ENCODE results near the gene CRIP2.
A peak's percentile ranks its signal among the peaks of the same experiment; 100 is the strongest.

CRIP2 gene

DNA sequence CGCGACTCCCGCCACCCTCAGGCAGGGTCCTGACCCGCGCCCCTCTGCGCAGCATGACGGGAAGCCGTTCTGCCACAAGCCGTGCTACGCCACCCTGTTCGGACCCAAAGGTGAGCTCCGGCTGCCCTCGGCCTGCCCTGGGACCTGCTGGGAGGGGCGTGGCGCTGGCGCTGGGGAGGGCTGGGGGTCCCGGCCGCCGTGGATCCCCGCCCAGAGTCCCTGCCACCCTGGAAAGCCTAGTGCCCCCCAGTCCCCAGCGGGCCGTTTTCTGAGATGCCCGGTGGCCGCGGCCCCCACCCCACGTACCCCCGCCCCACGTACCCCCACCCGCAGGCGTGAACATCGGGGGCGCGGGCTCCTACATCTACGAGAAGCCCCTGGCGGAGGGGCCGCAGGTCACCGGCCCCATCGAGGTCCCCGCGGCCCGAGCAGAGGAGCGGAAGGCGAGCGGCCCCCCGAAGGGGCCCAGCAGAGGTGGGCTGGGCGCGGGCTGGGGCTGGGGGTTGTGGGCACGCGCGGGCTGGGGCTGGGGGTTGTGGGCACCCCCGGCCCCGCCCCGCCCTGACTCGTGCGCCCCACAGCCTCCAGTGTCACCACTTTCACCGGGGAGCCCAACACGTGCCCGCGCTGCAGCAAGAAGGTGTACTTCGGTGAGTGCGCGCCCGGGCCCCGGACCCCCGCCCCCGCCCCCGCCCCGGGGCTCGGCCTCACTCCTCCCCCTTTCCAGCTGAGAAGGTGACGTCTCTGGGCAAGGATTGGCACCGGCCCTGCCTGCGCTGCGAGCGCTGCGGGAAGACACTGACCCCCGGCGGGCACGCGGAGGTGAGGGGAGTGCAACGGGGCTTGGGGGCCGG, 4.0 kb downstream of the CRIP2 start:
- Mint-ChIP-seq H3K4me1 (peaks cover 39% of the 10 kb centered on the region), H3K27me3 (no peaks in the 10 kb centered on the region), H3K4me3 (no peak overlapping the region), H3K27ac (ENCODE audit: low read depth) (peak overlapping the region; percentile 95), H3K9me3 (no peaks in the 10 kb centered on the region), H3K36me3 (ENCODE audit: insufficient read depth) (peaks cover 36% of the 10 kb centered on the region)
- DNase-seq (ENCODE audit: low spot score in 2 of 2) (no peak), ATAC-seq (replicated peaks; ENCODE audit: extremely low read depth, poor library complexity, severe bottlenecking) (no peak)

DNA sequence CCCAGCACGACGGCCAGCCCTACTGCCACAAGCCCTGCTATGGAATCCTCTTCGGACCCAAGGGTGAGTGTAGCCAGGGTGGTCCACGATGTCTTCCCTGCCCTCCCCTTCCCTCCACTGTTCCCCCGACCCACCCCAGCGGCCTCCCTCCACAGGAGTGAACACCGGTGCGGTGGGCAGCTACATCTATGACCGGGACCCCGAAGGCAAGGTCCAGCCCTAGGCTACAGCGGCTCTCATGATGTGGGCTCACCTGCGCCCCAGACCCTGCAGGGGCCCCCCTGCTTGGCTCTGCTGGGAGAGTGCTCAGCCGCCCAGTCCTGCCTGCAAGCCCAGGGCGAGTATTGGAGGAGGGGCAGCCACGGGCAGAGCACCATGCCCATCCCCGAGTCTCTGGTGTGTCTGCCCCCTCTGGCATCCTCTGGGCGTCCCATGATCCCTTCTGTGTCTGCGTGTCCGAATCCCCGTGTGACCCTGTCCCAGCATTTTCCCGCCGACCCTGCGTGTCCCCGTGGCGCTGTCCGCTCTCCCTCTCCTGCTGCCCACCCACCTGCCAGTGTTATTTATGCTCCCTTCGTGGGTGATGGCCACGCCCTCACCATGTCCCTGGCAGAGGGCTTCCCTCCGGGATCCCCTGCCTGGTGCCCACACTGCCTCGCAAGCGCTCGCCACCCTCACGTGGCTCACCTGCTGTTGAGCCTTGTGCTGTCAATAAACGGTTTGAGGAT, 5.0 kb downstream of the CRIP2 start:
- Mint-ChIP-seq H3K36me3 (ENCODE audit: insufficient read depth) (peaks cover 36% of the 10 kb centered on the region), H3K27ac (ENCODE audit: low read depth) (peak overlapping the region; percentile 95), H3K4me3 (peak overlapping the region; percentile 77), H3K9me3 (no peaks in the 10 kb centered on the region), H3K27me3 (no peaks in the 10 kb centered on the region), H3K4me1 (peaks cover 45% of the 10 kb centered on the region)
- no peak for ATAC-seq (replicated peaks; ENCODE audit: extremely low read depth, poor library complexity, severe bottlenecking)
- DNase-seq (ENCODE audit: low spot score in 2 of 2): no peak

GRCh38 chr14:105480199-105480746, 5.7 kb downstream of the CRIP2 start:
- DNase-seq (ENCODE audit: low spot score in 2 of 2) (no peak), ATAC-seq (replicated peaks; ENCODE audit: extremely low read depth, poor library complexity, severe bottlenecking) (no peak)
- no peaks in the 10 kb centered on the region for H3K9me3 Mint-ChIP-seq
- H3K36me3 Mint-ChIP-seq (ENCODE audit: insufficient read depth): peaks cover 40% of the 10 kb centered on the region
- H3K27me3 Mint-ChIP-seq: no peaks in the 10 kb centered on the region
- H3K4me3 Mint-ChIP-seq: peak overlapping the region; percentile 77
- peak overlapping the region; percentile 95 for H3K27ac Mint-ChIP-seq (ENCODE audit: low read depth)
- peaks cover 50% of the 10 kb centered on the region for H3K4me1 Mint-ChIP-seq

DNA sequence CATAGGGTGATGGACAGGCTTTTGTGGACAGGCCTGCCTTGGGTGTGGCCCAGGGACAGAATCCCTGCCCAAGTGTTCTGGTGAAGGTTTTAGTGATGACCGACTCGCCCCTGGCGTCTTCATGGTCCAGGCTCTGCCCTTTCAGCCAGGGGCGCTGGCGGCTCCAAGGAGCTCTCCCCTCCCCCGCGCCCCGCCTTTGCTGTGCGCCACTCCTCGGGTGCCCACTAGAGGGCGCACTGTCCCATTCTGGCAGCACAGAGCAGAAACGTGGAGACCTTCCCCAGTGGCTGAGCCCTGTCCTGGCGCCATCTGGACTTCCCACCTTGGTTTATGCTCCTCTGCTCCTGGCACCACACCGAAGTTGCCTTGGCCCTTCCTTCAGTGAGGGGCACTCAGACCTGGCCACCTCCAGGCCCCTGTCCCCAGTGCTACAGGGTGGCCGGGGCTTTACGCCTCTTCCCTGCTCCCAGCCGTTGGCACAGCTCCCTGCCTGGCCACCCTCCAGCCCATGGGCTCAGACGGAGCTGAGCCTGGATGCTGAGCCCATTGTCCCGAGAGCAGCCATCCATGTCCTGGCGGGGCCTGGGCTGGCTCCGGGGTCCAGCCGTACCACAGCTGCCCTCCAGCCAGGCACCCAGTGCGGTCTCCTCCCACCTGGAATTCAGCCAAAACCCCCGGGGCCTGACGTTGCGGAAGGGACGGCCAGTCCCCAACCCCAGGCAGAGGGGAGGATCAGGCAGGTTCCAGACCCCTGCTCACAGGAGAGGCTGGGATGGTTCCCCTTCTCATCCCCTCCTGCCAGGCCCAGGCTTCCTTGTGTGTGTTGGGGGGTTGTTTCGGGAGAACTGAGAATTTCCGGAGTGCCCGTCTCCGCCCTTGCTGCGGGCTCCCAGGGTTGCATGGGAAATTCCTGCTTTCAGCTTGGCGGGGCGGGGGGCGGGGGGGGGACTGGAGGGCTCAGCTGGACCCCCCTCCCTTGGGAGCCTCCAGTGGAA, 6.5 kb downstream of the CRIP2 start:
- DNase-seq (ENCODE audit: low spot score in 2 of 2) (peak; percentile 89 to 94), ATAC-seq (replicated peaks; ENCODE audit: extremely low read depth, poor library complexity, severe bottlenecking) (peak; percentile 42)
- Mint-ChIP-seq H3K27ac (ENCODE audit: low read depth) (peak overlapping the region; percentile 95), H3K4me3 (peak overlapping the region; percentile 77), H3K27me3 (no peaks in the 10 kb centered on the region), H3K36me3 (ENCODE audit: insufficient read depth) (peaks cover 47% of the 10 kb centered on the region), H3K9me3 (no peaks in the 10 kb centered on the region), H3K4me1 (peaks cover 58% of the 10 kb centered on the region)

GRCh38 chr14:105481886-105482457, 7.4 kb downstream of the CRIP2 start:
- peak overlapping the region; percentile 77 for H3K4me3 Mint-ChIP-seq
- H3K4me1 Mint-ChIP-seq: peaks cover 58% of the 10 kb centered on the region
- H3K27ac Mint-ChIP-seq (ENCODE audit: low read depth): peak overlapping the region; percentile 95
- H3K9me3 Mint-ChIP-seq: no peaks in the 10 kb centered on the region
- H3K36me3 Mint-ChIP-seq (ENCODE audit: insufficient read depth): peaks cover 54% of the 10 kb centered on the region
- no peaks in the 10 kb centered on the region for H3K27me3 Mint-ChIP-seq
- ATAC-seq (replicated peaks; ENCODE audit: extremely low read depth, poor library complexity, severe bottlenecking) (peak; percentile 67), DNase-seq (ENCODE audit: low spot score in 2 of 2) (peak; percentile 92 to 98)

GRCh38 chr14:105482486-105483110, 8.0 kb downstream of the CRIP2 start:
- H3K4me3 Mint-ChIP-seq: peak overlapping the region; percentile 77
- H3K27ac Mint-ChIP-seq (ENCODE audit: low read depth): peak overlapping the region; percentile 95
- no peak for ATAC-seq (replicated peaks; ENCODE audit: extremely low read depth, poor library complexity, severe bottlenecking)
- H3K27me3 Mint-ChIP-seq: no peaks in the 10 kb centered on the region
- H3K4me1 Mint-ChIP-seq: peaks cover 52% of the 10 kb centered on the region
- H3K9me3 Mint-ChIP-seq: no peaks in the 10 kb centered on the region
- no peak for DNase-seq (ENCODE audit: low spot score in 2 of 2)
- peaks cover 56% of the 10 kb centered on the region for H3K36me3 Mint-ChIP-seq (ENCODE audit: insufficient read depth)

DNA sequence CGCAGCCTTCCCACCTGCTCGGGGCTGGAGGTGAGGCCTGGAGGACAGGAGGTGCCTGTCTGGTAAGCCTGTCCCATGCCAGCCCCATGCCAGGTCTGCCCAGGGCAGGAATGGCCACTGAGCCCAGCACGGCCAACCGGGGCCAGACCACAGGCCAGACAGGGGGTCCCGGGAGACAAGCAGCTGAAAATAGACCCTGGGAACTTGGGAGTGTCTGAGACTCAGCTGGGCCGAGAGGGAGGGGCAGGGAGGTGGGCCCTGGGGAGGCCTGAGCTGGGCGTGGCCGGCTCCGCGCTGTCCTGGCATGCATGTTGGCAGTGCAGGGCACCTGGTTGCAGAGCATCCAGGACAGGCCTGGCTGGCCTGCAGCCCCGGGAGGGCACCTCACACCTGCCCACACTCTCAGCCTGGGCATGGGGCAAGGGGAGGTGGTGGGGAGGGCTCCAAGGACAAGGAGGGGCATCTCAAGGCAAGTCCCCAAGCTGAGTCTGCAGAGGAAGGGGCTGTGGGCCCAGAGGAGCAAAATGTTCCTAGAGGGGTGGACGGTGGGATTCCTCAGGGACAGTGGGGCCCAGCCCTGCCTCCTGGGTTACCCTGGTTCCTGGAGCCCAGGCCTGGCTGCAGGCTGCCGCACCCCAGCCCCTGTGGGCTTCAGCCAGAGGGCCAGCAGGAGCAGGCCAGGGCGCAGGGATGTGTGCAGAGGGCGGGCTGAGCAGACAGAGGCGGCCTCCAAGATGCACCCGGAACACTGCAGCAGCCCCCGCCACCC, 8.9 kb downstream of the CRIP2 start:
- peak overlapping the region; percentile 95 for H3K27ac Mint-ChIP-seq (ENCODE audit: low read depth)
- peaks cover 64% of the 10 kb centered on the region for H3K36me3 Mint-ChIP-seq (ENCODE audit: insufficient read depth)
- no peak for DNase-seq (ENCODE audit: low spot score in 2 of 2)
- H3K27me3 Mint-ChIP-seq: no peaks in the 10 kb centered on the region
- no peaks in the 10 kb centered on the region for H3K9me3 Mint-ChIP-seq
- no peak for ATAC-seq (replicated peaks; ENCODE audit: extremely low read depth, poor library complexity, severe bottlenecking)
- no peak overlapping the region for H3K4me3 Mint-ChIP-seq
- peaks cover 51% of the 10 kb centered on the region for H3K4me1 Mint-ChIP-seq

GRCh38 chr14:105484069-105484996, 9.7 kb downstream of the CRIP2 start:
- ATAC-seq (replicated peaks; ENCODE audit: extremely low read depth, poor library complexity, severe bottlenecking) (no peak), DNase-seq (ENCODE audit: low spot score in 2 of 2) (peak; percentile 43 to 69)
- Mint-ChIP-seq H3K27me3 (no peaks in the 10 kb centered on the region), H3K9me3 (no peaks in the 10 kb centered on the region), H3K4me1 (peaks cover 58% of the 10 kb centered on the region), H3K4me3 (peak overlapping the region; percentile 92), H3K36me3 (ENCODE audit: insufficient read depth) (peaks cover 72% of the 10 kb centered on the region), H3K27ac (ENCODE audit: low read depth) (peak overlapping the region; percentile 95)

DNA sequence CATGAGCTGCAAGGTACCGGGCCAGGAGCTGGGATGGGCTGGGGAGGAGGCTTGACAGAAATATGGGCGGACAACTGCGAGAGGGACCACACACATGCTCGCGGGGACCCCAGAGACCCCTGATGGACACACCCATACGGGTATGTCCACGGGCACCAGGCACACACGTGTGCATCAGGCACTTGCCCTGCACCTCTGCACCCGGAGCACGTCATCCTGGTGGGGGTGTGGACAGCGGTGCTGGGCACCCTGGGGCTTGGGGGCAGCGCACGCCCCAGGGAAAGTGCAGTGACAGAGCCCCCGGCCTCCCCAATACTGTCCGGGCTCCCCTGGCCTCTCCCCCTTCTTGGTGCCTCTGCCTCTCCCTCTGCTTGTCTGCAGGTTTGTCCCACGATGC, 10.4 kb downstream of the CRIP2 start:
- Mint-ChIP-seq H3K4me1 (peaks cover 59% of the 10 kb centered on the region), H3K4me3 (peak overlapping the region; percentile 92), H3K27me3 (no peaks in the 10 kb centered on the region), H3K27ac (ENCODE audit: low read depth) (peak overlapping the region; percentile 95), H3K36me3 (ENCODE audit: insufficient read depth) (peaks cover 73% of the 10 kb centered on the region), H3K9me3 (no peaks in the 10 kb centered on the region)
- ATAC-seq (replicated peaks; ENCODE audit: extremely low read depth, poor library complexity, severe bottlenecking): no peak
- no peak for DNase-seq (ENCODE audit: low spot score in 2 of 2)

- no peak for ATAC-seq (replicated peaks; ENCODE audit: extremely low read depth, poor library complexity, severe bottlenecking)
- DNase-seq (ENCODE audit: low spot score in 2 of 2): peak; percentile 36 to 50
- peak overlapping the region; percentile 92 for H3K4me3 Mint-ChIP-seq
- H3K9me3 Mint-ChIP-seq: no peaks in the 10 kb centered on the region
- H3K27ac Mint-ChIP-seq (ENCODE audit: low read depth): peak overlapping the region; percentile 95
- peaks cover 53% of the 10 kb centered on the region for H3K4me1 Mint-ChIP-seq
- H3K27me3 Mint-ChIP-seq: no peaks in the 10 kb centered on the region
- H3K36me3 Mint-ChIP-seq (ENCODE audit: insufficient read depth): peaks cover 74% of the 10 kb centered on the region
These were observed 11.1 kb downstream of the CRIP2 start for GRCh38 chr14:105485739-105486162.
